Measurements from ENCODE around the gene AURKAIP1.

GRCh38 chr1:1374589-1374928 is 448 bp downstream of the AURKAIP1 start:
- TF ChIP-seq, protein P1, sequence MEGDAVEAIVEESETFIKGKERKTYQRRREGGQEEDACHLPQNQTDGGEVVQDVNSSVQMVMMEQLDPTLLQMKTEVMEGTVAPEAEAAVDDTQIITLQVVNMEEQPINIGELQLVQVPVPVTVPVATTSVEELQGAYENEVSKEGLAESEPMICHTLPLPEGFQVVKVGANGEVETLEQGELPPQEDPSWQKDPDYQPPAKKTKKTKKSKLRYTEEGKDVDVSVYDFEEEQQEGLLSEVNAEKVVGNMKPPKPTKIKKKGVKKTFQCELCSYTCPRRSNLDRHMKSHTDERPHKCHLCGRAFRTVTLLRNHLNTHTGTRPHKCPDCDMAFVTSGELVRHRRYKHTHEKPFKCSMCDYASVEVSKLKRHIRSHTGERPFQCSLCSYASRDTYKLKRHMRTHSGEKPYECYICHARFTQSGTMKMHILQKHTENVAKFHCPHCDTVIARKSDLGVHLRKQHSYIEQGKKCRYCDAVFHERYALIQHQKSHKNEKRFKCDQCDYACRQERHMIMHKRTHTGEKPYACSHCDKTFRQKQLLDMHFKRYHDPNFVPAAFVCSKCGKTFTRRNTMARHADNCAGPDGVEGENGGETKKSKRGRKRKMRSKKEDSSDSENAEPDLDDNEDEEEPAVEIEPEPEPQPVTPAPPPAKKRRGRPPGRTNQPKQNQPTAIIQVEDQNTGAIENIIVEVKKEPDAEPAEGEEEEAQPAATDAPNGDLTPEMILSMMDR (IDR thresholded peaks at IDR 0.05) = no peak
- no peak for TF ChIP-seq POLR2A (IDR thresholded peaks at IDR 0.05)
- no peak for TF ChIP-seq POLR2AphosphoS5 (IDR thresholded peaks at IDR 0.05)
